IPS DF 6.9 (cell line): Measurements from ENCODE around the gene RNF169.

Experiments
- DNase-seq: peaks from one replicate; pipeline ENCODE4 v3.0.0-alpha.2; 2013; ENCODE audit warnings: low read depth, low spot score
- H3K27ac ChIP-seq: one replicate; pipeline ENCODE4 v1.5.1; 2013; ENCODE audit warnings: low read length, control low read depth
- H3K27me3 ChIP-seq: 2 replicates; pipeline ENCODE4 v1.6.1; 2013; ENCODE audit warnings: mild to moderate bottlenecking, low read length; ENCODE audit not compliant: control insufficient read depth, insufficient read depth
- H3K36me3 ChIP-seq: 2 replicates; pipeline ENCODE4 v1.6.1; 2013; ENCODE audit warnings: low read length; ENCODE audit not compliant: control insufficient read depth, insufficient read depth
- H3K4me1 ChIP-seq: 2 replicates; pipeline ENCODE4 v1.6.1; 2013; ENCODE audit warnings: low read length; ENCODE audit not compliant: control insufficient read depth, insufficient read depth
- H3K4me3 ChIP-seq: 2 replicates; pipeline ENCODE4 v1.5.1; 2013; ENCODE audit warnings: mild to moderate bottlenecking, low read length
- H3K9me3 ChIP-seq: 2 replicates; pipeline ENCODE4 v1.6.1; 2013; ENCODE audit warnings: low read length, inconsistent platforms; ENCODE audit not compliant: control insufficient read depth, insufficient read depth
- WGBS: extraction: QIAGEN DNeasy Blood & Tissue Kit; methylation state at CpG from one replicate; pipeline ENCODE4 v1.1.7; 2013; ENCODE audit warnings: mixed read lengths, missing lambda C conversion rate; ENCODE audit not compliant: insufficient read length, insufficient coverage; 5-methylcytosine and 5-hydroxymethylcytosine counted together

The RNF169 gene

GRCh38 chr11:74784726-74785125 is 36.1 kb downstream of the RNF169 start:
- no peak for DNase-seq
- no CpG with 5 or more reads among the region's 4 CpGs for WGBS
- no peaks in the 10 kb centered on the region for H3K27me3 ChIP-seq
- no peaks in the 10 kb centered on the region for H3K9me3 ChIP-seq
- no peaks in the 10 kb centered on the region for H3K4me1 ChIP-seq
- no peak overlapping the region for H3K27ac ChIP-seq
- no peak overlapping the region for H3K4me3 ChIP-seq
- no peaks in the 10 kb centered on the region for H3K36me3 ChIP-seq

- Histone ChIP-seq H3K27ac (no peak overlapping the region), H3K36me3 (peaks cover 7% of the 10 kb centered on the region), H3K9me3 (no peaks in the 10 kb centered on the region), H3K27me3 (no peaks in the 10 kb centered on the region), H3K4me1 (no peaks in the 10 kb centered on the region; the same call in 1 of the 2 replicates), H3K4me3 (no peak overlapping the region)
- no peak for DNase-seq
Measured at GRCh38 chr11:74786574-74786973, 37.9 kb downstream of the RNF169 start.

GRCh38 chr11:74791333-74792100 is 42.9 kb downstream of the RNF169 start:
- Histone ChIP-seq H3K4me3 (no peak overlapping the region), H3K27ac (no peak overlapping the region), H3K4me1 (no peaks in the 10 kb centered on the region; the same call in 1 of the 2 replicates), H3K27me3 (no peaks in the 10 kb centered on the region), H3K9me3 (no peaks in the 10 kb centered on the region), H3K36me3 (peaks cover 7% of the 10 kb centered on the region)
- DNase-seq = no peak
- no CpG with 5 or more reads among the region's 9 CpGs for WGBS

GRCh38 chr11:74806267-74806666 is 57.6 kb downstream of the RNF169 start:
- H3K27ac ChIP-seq = no peak overlapping the region
- no peaks in the 10 kb centered on the region for H3K4me1 ChIP-seq
- no peaks in the 10 kb centered on the region for H3K36me3 ChIP-seq
- H3K4me3 ChIP-seq = no peak overlapping the region
- WGBS = no CpG with 5 or more reads among the region's 3 CpGs
- no peaks in the 10 kb centered on the region for H3K27me3 ChIP-seq
- no peak for DNase-seq
- H3K9me3 ChIP-seq = no peaks in the 10 kb centered on the region

GRCh38 chr11:74809801-74810200 is 61.2 kb downstream of the RNF169 start:
- Histone ChIP-seq H3K4me1 (no peaks in the 10 kb centered on the region), H3K4me3 (no peak overlapping the region), H3K27ac (no peak overlapping the region)

GRCh38 chr11:74815966-74816365 is 67.3 kb downstream of the RNF169 start:
- WGBS = no CpG with 5 or more reads among the region's 3 CpGs
- Histone ChIP-seq H3K4me1 (no peaks in the 10 kb centered on the region), H3K9me3 (no peaks in the 10 kb centered on the region), H3K27ac (no peak overlapping the region), H3K27me3 (no peaks in the 10 kb centered on the region), H3K4me3 (no peak overlapping the region), H3K36me3 (no peaks in the 10 kb centered on the region)
- DNase-seq = no peak

More at GRCh38 chr11:74809801-74810200, 61.2 kb downstream of the RNF169 start:
- Histone ChIP-seq H3K9me3 (no peaks in the 10 kb centered on the region), H3K27me3 (no peaks in the 10 kb centered on the region), H3K36me3 (no peaks in the 10 kb centered on the region)
- DNase-seq = no peak

- Histone ChIP-seq H3K4me1 (no peaks in the 10 kb centered on the region), H3K4me3 (no peak overlapping the region), H3K27me3 (no peaks in the 10 kb centered on the region), H3K36me3 (no peaks in the 10 kb centered on the region), H3K27ac (no peak overlapping the region), H3K9me3 (no peaks in the 10 kb centered on the region)
- WGBS = 100% methylated on average over 1 of the region's 2 CpGs
- no peak for DNase-seq
Measured at GRCh38 chr11:74816664-74817063, 68.0 kb downstream of the RNF169 start.

- no peak for DNase-seq
- Histone ChIP-seq H3K4me1 (no peaks in the 10 kb centered on the region), H3K9me3 (no peaks in the 10 kb centered on the region), H3K27me3 (no peaks in the 10 kb centered on the region), H3K4me3 (no peak overlapping the region), H3K36me3 (no peaks in the 10 kb centered on the region), H3K27ac (no peak overlapping the region)
- no CpG with 5 or more reads among the region's 3 CpGs for WGBS
Measured at GRCh38 chr11:74818283-74818946, 69.8 kb downstream of the RNF169 start.

GRCh38 chr11:74819400-74819799 is 70.8 kb downstream of the RNF169 start:
- H3K4me3 ChIP-seq = no peak overlapping the region
- no peak for DNase-seq
- no peaks in the 10 kb centered on the region for H3K4me1 ChIP-seq
- WGBS = no CpG with 5 or more reads among the region's 1 CpG
- H3K27ac ChIP-seq = no peak overlapping the region
- H3K27me3 ChIP-seq = no peaks in the 10 kb centered on the region
- H3K9me3 ChIP-seq = no peaks in the 10 kb centered on the region
- no peaks in the 10 kb centered on the region for H3K36me3 ChIP-seq

- H3K4me1 ChIP-seq = no peaks in the 10 kb centered on the region
- H3K9me3 ChIP-seq = no peaks in the 10 kb centered on the region
- no peak overlapping the region for H3K4me3 ChIP-seq
- no peak for DNase-seq
- no peaks in the 10 kb centered on the region for H3K36me3 ChIP-seq
- H3K27ac ChIP-seq = no peak overlapping the region
- no CpG with 5 or more reads among the region's 1 CpG for WGBS
- H3K27me3 ChIP-seq = no peaks in the 10 kb centered on the region
Measured at GRCh38 chr11:74820763-74821162, 72.1 kb downstream of the RNF169 start.

- Histone ChIP-seq H3K36me3 (no peaks in the 10 kb centered on the region), H3K9me3 (peaks cover 5% of the 10 kb centered on the region; the same call in 1 of the 2 replicates), H3K27ac (no peak overlapping the region), H3K27me3 (no peaks in the 10 kb centered on the region), H3K4me3 (no peak overlapping the region), H3K4me1 (no peaks in the 10 kb centered on the region)
- no peak for DNase-seq
- no CpG with 5 or more reads among the region's 5 CpGs for WGBS
Measured at GRCh38 chr11:74822170-74822569, 73.5 kb downstream of the RNF169 start.
